HG03175 (cell line): ENCODE measurements around the gene HS2ST1.

ENCODE experiments used
- ATAC-seq: cut with Tn5 transposase; IDR thresholded peaks from one replicate; pipeline ENCODE4 v1.9.1; 2021; ENCODE audit warnings: mild to moderate bottlenecking, moderate library complexity; ENCODE audit not compliant: unreplicated experiment

Gene HS2ST1

GRCh38 chr1:87155170-87155569 lies 240.7 kb downstream of the HS2ST1 start:
- no peak for ATAC-seq

DNA sequence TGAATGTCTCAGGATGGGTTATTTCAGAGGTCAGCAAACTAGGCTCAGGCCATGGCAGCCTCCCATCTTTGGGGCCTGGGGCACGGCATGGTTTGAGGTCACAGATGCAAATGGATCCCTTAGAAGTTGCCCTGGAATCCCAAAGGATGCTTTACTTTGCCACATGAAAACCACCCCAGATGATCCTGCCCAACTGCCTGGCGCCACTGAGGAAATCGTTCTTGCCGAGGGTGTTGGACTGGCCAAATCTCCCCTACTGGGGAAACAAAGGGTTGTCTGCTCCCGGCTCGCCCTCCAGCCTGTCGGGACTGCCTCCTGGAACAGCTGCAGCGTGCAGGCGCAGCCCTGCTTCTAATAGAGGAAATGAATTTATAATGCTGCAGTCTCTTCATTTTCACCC lies 241.2 kb downstream of the HS2ST1 start:
- ATAC-seq: no peak

DNA sequence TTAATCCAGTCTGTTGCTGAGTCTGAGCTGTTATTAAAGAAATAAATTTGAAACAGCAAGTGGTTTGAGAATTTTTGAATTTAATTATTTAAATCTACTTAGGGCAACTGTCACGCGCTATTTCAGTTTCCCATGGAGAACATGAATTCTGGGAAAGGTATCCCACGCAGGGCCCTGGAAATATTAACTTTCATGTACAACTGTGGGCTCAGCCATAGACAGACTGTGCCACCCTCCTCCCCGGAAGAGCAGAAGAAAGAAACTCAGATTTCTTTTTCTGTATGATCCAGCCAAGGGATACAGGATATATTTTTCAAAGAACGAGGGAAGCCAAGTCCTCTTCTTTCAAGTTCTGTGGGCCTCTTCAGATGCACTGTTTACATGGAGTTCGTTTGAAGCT lies 241.7 kb downstream of the HS2ST1 start:
- no peak for ATAC-seq

DNA sequence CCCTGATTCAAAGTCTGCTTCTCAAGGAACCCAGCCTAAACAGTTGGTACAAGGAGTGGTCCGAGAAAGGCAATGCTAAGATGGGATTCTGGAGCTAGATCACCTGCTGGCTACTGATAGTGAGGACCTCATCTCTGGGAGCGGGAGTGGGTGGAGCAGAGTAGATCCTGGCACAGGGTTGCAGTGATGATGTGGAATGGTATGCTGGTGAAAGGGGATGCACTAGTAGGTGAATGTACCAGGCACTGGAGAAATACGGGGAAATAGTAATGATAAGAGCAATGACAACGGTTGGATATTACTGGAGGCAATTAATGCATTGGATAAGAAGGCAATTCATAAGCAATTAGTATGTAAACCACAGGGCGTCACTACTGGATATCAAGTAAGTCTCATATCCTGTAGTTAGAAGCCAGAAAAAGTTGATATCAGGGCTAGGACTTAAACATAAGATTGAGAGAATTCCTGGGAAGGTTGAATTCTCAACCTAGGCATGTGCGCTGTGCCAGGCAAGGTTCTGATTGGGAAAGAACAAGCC lies 245.0 kb downstream of the HS2ST1 start:
- no peak for ATAC-seq
